GM21360 (cell line): ENCODE measurements around the gene HAS3.

Experiments
- ATAC-seq: cut with Tn5 transposase; IDR thresholded peaks from one replicate; pipeline ENCODE4 v1.9.1; 2021; ENCODE audit warnings: mild to moderate bottlenecking, moderate library complexity; ENCODE audit not compliant: unreplicated experiment

Gene HAS3

DNA sequence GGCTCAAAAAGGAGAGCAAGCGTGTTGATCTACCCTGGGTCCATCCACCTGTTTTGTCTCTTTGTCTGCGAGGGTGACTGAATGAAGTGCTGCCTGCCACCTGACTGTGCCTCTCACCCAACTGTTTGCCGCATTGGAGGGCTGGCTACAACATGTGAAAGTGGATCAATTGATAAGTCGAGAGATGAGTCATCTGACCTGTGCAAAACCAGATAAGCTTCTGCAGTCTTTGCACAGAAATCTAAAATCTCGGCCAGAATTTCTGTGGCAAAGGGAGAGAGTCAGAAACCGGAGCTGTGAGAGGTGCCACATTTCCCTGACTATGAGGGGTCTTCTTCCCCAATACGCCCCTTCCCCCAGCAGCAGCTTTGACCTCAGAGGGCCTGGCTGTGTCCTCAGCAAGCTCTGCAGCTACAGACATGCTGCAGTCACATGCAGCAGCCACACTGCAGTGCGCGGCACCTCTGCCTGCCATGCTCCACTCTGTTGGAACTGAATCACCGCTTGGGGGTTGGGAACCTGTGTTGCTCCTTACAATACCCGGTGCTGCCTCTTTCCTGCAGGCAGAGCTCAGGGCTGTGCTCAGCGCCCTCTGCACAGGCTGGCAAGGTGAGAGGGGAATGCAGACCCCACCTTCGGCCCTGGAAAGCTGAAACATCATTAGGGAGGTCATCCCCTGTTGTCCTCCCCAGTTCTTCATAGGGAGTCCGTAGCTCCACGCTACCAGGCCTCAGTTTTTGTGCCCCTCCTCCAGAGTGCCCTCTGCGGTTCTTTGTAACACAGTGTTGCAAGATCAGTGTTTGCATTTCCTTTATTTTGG lies 16.2 kb upstream of the HAS3 start:
- no peak for ATAC-seq

DNA sequence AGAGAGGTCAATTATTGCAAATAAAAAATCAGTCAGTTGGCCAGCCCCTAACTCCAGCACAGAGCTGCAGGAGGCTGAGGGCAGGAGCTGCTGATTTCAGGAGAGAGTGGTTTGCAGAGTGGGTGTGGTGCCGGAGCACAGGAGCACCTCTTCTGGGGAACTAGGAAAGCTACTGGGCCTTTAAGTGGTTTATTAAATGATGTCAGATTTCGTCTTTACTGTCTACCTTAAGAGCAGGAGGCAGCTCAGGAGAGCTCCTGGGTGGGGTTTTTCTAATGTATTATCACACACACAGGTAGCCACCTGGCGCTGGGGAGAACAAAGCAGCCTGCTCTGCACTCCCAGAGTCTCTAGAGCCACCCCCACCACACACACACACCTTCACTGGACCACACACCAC lies 11.5 kb upstream of the HAS3 start:
- no peak for ATAC-seq

DNA sequence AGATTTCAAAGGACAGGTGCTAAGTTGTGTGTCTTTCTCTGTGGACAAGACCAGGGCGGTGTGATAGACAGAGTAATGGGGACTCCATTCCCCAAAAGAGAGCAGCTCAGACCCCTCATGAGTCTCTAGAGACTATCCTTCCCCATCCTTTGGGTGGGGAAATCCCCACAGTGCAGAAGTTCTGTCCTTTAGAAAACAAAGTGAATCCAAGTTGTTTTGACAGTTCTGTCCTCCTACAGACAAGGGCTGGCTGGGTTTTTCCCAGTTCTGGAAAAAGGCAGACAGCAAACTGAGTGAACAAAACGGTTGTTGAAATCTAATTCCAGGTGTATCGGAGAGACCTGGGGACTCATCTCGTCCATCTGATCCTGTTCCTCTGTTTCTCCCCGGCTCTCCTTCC lies 11.0 kb upstream of the HAS3 start:
- ATAC-seq = no peak

DNA sequence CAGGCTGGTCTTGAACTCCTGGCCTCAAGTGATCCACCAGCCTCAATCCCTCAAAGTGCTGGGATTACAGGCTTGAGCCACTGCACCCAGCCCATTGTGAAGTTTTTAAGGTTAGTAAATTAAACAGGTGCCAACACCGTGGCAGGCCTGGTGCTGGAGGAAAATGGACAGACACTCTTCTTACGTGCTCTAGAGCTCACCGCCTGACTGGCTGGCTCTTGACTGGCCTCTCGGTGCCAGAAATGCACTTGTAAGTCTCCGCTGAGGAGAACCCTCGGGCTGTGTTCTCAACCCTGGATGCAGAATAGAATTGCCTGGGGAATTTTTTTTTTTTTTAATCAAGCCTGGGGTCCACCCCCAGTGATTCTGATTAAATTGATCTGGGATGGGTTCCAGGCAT lies 10.3 kb upstream of the HAS3 start:
- no peak for ATAC-seq

DNA sequence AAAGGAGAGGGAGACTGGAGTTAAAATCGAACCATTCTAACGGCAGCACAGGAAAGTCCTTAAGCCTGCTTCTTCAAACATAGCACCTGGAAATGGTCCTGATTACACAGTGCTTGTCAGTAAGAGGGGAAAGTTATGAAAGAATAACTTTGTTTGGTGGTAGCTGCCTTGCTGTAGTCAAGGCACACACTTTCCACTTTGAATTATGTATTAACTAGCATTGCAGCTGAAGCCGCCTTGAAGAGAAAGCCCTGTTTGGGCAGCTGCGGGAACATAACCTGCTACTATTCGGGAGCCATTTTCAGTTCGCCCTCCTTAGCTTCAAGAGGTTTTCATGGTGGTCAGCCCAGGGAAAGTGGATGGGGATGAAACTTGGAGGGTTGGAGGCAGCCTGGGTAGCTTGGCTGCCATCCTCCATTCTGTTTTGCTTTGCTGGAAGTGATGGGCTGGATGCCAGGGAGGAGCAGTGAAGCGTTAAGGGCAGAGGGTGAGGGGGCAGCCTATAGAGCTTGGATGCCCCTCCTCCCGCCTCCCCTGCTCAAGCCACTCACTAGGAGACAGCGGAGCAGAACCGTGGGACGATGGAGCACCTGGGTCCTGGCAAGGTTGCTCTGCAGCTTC lies 5.3 kb upstream of the HAS3 start:
- ATAC-seq = no peak

DNA sequence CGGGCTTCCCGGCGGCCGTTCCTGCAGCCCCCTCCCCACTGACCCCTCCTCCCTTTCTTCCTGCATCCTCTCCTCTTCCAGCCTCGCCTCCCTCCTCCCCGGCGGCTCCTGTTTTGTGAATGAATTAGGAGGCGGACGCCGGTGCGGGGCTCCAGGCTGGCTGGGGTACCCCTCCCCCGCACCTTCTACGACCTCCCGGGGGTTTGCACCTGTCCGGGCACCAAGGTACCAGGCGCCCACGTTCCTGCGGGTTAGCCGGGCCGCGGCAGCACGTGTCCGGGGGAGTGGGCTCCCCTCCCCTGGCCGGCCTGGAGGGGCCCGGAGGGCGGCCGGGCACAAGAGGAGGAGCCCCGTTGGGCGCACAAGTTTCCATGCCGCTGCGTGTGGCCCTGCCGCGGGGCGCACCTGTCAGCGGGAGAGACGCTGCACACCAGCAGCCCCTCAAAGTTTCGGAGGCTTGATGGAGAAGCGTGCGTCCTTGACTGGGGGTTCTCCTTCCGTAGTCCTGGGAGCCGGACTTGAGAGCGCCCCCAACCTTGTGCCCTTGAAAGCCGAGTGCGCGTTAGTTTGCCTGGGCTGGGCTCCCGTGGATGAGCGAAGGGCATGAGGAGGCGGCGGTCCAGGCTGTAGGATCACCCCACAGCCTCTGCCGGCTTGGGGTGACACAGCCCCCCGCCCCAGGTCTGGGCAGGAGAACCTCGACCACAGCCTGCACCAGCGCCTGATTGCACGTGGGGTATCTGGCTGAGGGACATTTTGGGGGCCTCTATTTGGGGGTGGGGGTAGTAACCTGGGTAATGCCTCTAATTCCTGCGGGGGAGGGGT lies 1.2 kb downstream of the HAS3 start:
- no peak for ATAC-seq

DNA sequence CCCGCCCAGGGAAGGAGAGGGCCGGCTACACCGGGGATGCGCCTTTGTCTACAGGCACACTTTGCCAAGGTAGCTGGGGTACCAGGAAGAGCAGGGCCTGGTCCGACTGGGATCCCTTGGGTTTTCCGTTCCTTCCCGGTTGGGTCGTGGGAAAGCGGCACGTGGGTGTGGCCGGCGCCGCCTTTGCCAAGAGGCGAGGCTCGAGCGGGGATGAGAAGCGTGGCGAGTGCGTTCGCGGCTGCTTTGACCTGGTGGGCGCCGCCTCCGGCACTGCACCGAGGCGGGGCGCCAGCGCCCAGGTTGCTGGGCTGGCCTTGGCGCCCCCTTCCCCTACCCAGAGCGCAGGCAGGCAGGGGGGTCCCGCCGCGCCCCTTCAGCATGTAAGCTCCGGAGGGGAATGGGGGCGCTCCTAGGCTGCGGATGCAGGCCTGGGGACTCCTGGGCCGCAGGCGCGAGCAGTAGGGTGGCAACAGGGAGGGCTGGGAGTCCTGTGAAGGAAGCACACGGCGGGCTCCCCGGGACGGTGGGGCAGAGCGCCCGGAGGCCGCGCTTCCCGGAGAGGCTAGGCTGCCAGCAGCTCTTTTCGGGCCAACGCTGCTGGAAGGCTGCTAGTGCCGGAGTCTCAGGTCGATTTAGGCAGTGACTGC lies 2.0 kb downstream of the HAS3 start:
- ATAC-seq = no peak

DNA sequence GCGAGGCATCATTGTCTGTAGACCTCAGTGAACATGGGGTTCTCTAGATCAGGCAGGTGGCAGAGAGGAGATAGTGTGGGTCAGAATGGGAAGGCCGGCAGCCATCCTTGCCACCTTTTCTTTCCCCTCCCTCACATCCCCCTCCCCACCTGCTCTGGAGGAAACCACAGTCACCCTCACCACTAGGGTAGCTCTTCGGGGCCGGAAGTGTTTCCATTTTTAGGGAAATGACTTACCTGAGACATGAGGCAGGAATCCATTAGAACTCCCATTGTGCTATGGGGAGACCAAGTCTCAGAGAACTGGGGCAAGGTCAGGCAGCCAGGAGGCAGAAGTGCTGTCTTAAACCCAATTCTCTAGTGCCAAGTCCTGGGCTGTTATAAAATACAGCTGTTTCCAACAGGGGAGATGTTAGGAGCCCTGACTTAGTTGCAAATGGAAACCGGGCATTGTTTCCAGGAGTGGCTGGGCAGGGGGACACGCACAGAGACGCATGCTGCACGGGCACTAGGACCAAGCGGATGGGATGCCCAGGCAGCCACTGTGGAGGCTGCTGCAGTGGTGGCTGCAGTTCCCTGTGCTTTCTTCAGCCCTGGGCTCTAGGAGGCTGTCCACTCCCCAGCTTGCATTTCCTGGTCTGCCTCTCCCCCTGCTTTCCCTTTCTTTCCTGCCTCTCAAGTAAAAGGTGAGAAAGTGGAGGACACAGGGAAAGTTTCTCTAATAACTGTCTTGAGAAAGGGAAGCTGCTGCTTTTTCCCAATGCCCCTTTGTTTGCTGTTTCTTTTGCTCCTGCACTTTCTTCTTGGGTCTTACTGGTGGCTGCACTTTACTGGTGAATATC lies 2.8 kb downstream of the HAS3 start:
- ATAC-seq = no peak

DNA sequence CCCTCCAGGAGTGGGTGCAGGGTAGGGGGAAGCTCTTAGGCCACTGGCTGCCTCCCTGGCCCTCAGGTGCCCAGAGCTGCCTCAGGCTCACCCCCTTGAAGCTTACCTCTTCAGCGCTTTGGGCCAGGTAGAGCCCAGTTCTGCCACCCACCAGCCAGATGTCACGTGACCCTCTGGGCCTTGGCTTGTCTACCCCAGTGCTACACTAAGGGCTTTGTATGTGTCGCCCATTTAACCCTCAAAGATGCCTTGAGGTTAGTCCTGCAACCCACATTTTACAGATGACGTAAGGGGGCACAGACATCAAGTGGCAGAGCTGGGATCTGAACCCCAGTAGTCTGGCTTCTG lies 3.4 kb downstream of the HAS3 start:
- no peak for ATAC-seq

DNA sequence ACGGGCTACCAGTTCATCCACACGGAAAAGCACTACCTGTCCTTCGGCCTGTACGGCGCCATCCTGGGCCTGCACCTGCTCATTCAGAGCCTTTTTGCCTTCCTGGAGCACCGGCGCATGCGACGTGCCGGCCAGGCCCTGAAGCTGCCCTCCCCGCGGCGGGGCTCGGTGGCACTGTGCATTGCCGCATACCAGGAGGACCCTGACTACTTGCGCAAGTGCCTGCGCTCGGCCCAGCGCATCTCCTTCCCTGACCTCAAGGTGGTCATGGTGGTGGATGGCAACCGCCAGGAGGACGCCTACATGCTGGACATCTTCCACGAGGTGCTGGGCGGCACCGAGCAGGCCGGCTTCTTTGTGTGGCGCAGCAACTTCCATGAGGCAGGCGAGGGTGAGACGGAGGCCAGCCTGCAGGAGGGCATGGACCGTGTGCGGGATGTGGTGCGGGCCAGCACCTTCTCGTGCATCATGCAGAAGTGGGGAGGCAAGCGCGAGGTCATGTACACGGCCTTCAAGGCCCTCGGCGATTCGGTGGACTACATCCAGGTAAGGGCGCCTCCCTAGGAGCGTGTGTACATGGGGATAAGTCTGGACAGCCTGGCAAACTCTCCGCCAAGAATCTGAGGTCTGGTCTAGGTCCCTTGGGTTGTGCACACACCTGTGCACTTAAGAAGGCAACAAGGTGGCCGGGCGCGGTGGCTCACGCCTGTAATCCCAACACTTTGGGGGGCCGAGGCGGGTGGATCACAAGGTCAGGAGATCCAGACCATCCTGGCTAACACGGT lies 4.2 kb downstream of the HAS3 start:
- ATAC-seq = no peak

DNA sequence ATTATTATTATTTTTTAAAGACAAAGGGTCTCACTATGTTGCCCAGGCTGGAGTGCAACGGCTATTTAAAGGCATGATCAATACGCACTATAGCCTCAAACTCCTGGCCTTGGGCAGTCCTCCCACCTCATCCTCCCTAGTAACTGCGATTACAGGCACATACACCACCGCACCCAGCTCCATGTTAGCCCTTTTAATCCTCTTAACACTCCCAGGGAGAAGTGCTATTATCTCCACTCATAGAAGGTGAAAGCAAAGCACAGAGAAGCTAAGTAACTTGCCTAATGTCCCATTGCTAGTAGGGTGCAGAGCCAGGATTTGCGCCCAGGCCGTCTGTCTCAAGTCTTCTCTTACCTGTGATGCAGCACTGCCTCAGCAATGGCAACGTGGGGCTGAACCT lies 5.0 kb downstream of the HAS3 start:
- no peak for ATAC-seq

DNA sequence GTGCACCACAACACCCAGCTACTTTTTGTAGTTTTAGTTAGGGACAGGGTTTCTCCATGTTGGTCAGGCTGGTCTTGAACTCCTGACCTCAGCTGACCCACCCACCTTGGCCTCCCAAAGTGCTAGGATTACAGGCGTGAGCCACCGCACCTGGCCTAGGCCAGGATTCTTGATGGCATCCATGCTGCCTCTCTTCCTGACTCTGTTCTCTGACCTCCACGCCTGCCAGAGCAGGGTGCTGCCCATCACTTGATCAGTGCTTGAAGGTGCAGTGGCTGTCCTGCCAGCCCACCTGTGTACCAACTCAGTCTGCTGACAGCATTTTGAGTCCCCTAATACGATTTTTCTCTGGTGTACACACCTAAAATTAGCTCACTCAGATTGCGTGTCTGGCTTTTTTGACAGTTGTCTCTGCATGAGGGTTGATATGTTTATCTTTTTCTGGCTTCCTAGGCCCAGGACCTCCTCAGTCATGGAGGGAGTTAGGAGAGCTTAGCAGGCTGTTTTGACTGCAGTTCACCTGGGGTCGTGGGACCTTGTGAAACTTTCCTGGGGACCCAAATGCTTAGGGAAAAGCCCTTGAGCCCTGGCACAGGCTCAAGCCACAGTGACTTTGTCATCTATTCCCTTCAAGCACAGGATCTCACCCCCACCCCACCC lies 5.9 kb downstream of the HAS3 start:
- ATAC-seq = no peak

DNA sequence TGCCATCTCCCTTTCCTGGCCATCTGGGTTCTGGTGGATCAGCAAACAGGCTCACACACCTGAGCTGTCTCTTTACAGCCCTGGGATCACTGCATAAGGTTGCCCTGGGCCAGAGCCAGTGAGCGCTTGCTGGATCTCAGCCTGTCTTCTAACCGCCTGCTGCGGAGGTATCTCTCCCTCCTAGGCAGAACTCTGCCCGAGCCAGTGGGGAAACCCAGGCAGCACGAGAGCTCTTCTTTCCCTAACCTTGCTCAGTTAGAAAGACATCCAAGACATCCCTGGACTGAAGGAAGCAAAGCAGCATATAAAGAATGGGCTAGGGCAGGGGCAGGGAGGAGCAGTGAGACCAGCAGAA lies 6.4 kb downstream of the HAS3 start:
- ATAC-seq = no peak

DNA sequence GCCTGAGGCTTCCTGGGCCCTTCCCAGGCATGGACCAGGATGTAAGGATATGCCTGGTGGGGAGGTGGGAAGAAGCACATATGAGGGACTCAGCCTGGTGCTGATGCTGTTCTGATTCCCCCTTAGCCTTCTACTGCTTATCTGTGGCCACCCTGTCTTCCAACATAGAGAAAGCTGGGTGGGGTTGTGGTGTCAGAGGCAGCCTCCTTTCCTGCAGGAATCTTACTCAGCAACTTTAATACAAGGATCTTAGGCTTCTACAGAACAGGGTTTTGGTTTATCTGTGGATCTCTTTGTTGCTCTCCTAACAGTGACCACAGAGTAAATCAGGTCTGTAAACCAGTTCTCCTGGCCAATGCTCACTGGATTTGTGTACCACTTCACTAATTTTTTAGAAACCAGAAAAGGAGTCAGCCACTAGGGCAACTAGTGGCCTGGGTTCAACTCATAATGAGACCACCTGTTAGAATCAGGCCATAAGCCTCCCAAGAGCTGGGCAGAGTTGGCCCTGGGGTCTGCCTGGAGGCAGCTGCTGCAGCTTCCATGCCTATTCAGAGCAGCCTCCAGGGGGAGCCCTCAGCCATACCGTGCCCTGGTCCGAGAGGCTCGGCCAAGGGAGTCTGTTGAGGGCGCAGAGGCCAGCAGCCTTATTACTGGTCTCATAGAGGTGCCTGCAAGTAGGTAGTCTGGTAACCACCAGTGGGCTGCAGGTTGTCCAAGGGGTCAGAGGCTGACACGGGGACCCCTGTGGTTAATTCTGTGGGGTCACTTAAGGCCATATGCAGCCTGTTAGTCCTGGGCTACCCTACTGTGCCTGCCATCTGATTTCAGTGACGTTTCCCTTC lies 7.1 kb downstream of the HAS3 start:
- ATAC-seq = no peak

DNA sequence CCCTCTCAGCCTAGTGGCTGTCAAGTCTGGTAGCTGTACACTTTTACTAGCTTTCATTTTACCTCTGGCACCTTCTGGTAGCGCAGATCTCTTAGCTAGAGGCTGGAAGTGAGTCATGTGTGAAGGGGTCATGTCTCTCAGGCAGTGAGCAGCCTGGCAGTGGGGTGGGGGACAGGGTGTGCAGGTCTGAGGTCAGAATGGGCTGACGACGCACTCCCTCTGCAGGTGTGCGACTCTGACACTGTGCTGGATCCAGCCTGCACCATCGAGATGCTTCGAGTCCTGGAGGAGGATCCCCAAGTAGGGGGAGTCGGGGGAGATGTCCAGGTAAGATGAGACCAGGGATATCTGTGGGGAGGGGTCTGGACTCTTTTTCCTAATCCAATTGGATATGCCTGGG lies 7.8 kb downstream of the HAS3 start:
- ATAC-seq = no peak

DNA sequence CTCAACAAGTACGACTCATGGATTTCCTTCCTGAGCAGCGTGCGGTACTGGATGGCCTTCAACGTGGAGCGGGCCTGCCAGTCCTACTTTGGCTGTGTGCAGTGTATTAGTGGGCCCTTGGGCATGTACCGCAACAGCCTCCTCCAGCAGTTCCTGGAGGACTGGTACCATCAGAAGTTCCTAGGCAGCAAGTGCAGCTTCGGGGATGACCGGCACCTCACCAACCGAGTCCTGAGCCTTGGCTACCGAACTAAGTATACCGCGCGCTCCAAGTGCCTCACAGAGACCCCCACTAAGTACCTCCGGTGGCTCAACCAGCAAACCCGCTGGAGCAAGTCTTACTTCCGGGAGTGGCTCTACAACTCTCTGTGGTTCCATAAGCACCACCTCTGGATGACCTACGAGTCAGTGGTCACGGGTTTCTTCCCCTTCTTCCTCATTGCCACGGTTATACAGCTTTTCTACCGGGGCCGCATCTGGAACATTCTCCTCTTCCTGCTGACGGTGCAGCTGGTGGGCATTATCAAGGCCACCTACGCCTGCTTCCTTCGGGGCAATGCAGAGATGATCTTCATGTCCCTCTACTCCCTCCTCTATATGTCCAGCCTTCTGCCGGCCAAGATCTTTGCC lies 9.0 kb downstream of the HAS3 start:
- ATAC-seq = no peak

DNA sequence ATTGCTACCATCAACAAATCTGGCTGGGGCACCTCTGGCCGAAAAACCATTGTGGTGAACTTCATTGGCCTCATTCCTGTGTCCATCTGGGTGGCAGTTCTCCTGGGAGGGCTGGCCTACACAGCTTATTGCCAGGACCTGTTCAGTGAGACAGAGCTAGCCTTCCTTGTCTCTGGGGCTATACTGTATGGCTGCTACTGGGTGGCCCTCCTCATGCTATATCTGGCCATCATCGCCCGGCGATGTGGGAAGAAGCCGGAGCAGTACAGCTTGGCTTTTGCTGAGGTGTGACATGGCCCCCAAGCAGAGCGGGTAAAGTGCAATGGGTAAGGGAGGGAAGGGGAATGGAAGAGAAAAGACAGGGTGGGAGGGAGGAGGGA lies 9.5 kb downstream of the HAS3 start:
- no peak for ATAC-seq

DNA sequence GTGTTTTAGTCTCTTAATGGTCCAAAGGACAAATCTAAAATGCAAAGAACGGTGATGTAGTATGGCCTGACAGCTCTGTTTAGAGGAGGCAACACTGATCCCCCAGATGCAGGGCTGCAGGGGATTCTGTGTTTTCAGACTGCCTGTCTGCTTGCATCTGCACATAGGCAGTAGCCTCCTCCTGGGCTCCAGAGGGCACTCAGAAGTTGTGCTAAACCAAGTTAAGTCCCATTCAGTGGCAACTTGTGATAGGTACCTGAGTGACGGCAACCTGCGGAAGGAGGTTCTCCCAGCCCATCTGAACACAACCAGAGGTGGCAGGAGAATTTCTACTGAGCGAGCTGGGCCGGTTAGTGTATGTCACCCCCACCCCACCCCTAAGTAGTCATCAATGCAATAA lies 9.9 kb downstream of the HAS3 start:
- no peak for ATAC-seq
